Stimulated activated naive CD8-positive, alpha-beta T cell treated with anti-CD3 and anti-CD28 coated beads, Interleukin-15, amount 100 ng/mL, for 72 hours (primary cell): ENCODE results near the gene SPATA31E1.
"Not testable (repeated sequence)": the region's sequence is repeated elsewhere in the genome, so short reads cannot be mapped to it uniquely, and the experiment has no call there.

Experiments used
- ATAC-seq: fragments of 150-1000 bp; cut with Tn5 transposase; 2 replicates; pipeline ENCODE4 v1.10.0; 2021; ENCODE audit warnings: mild to moderate bottlenecking, moderate library complexity
- DNase-seq, 2 donors: peaks; one replicate each; pipeline ENCODE4 v3.0.0; 2021 to 2022
- H3K27ac Mint-ChIP-seq, 2 donors: one replicate each; pipeline ENCODE4 v1.8.0; 2022; ENCODE audit warnings: mild to moderate bottlenecking in 2 of 2, mixed read lengths in 2 of 2, moderate library complexity in 2 of 2
- H3K27me3 Mint-ChIP-seq: one replicate; pipeline ENCODE4 v1.8.0; 2022; ENCODE audit warnings: mixed read lengths
- H3K4me1 Mint-ChIP-seq: one replicate; pipeline ENCODE4 v1.8.0; 2022; ENCODE audit warnings: mild to moderate bottlenecking, mixed read lengths
- H3K4me3 Mint-ChIP-seq, 2 donors: one replicate each; pipeline ENCODE4 v1.8.0; 2022; ENCODE audit warnings: mild to moderate bottlenecking in 2 of 2, mixed read lengths in 2 of 2, moderate library complexity in 1 of 2
- H3K9me3 Mint-ChIP-seq, 2 donors: one replicate each; pipeline ENCODE4 v1.8.0; 2022; ENCODE audit warnings: mixed read lengths in 2 of 2

The SPATA31E1 gene

DNA sequence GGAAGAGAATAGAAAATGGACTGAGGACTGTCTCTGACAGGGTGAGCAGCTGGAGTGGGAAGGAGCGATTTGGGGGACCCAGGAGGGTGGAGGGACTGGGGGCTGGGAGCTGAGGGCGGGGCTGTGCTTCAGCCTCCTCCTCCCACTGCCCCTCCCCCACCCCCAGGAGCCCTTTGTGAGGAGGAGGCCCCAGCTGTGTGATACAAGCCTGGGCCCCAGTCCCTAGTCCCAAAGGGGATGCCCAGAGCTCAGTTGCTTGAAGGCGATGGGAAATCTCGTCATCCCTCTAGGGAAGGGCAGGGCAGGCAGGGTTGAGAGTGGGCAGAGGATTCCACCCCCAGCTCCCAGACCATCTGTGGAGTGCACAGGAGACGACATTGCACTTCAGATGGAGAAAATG, at the start of gene SPATA31E1:
Gene SPATA31E1, plus strand, starts transcription at position 251 of the 400 bp plus-strand sequence. Its CDS starts 15 bp downstream, at position 266.
- no peak within 1 kb of the TSS for H3K4me3 Mint-ChIP-seq
- no peak within 1 kb of the TSS for H3K27ac Mint-ChIP-seq
- ATAC-seq, result no peak
- DNase-seq, result no peak
- no peaks in the 10 kb centered on the region for H3K4me1 Mint-ChIP-seq
- H3K9me3 Mint-ChIP-seq, result no peaks in the 10 kb centered on the region
- peaks cover 3% of the 10 kb centered on the region for H3K27me3 Mint-ChIP-seq

DNA sequence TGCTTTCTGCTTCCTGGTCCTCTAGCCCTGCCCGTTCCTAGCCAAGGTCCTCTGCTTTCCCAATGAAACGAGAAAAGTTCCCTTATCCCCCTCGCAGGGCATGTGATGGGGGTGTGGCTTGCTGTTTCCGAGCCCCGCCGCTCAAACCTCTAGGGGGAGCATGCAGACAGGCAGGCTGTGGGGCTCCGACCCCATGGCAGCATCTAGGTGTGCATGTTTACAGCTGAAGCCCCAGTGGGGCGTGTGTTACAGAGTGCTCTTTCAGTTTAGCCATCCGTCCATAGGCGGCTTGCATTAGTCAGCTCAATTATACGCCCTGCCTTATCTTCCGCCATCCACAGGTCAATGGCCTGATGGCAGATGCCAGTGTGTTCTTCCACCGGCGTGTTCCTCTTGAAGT, 48.3 kb upstream of the SPATA31E1 start:
- no peak overlapping the region for H3K27ac Mint-ChIP-seq
- no peaks in the 10 kb centered on the region for H3K4me1 Mint-ChIP-seq
- peaks cover 19% of the 10 kb centered on the region for H3K27me3 Mint-ChIP-seq
- peak; percentile 35 for ATAC-seq
- no peak overlapping the region for H3K4me3 Mint-ChIP-seq
- no peak for DNase-seq
- H3K9me3 Mint-ChIP-seq, result no peaks in the 10 kb centered on the region

DNA sequence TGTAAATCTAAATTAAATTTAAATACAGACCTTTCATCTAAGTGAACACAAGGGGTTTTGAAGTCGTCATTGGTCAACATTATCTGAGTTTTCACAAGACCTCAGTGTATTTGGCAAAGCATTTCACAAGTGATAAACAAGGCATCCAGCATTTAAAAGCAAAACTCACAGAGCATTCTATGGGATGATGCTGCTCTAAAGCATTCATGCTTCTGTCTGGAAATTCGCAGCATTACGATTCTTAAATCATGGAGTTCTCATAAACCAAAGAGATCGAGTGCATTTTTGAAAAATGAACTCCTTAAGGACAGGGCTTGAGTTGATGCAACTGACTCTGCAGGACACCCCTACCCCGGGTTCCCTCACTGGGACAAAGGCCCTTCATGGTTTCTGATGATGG, 46.1 kb upstream of the SPATA31E1 start:
- Mint-ChIP-seq H3K4me3 (no peak overlapping the region), H3K27ac (no peak overlapping the region)

DNA sequence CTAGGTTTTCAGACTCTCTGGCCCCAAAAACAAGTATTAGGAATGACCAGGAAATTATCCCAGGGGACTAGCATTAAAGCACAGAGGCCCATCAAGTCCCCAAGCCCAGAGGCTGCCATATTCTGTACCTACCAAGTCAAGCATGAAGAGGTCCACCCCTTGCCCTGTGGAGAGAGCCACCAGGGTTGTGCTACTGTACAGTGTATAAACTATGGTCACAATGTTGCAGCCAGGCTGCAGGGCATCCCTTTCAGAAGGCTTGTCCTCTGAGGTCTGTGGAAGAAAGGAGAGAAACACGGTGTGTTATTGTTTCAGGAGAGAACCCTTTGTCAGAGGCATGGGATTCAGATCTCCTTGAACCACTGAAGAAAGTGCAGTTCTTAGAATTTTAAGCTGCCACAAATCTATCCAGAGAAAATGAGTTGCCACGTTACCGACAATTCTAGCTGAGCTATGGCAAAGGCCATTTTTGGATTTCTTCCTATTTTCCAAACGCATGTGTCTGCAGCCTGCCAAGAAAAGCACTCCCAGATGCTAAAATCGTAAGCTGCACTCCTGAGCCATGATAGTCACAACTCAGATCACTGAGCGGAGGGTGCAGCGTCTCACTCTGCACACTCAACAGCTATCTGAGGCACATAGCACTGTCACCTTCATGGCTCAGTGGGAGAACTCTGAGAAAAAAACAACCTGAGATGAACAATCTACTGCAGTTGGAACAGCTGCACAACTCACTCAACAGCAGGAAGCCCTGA, 45.5 kb upstream of the SPATA31E1 start:
- no peak for ATAC-seq
- H3K9me3 Mint-ChIP-seq, result no peaks in the 10 kb centered on the region
- no peak overlapping the region for H3K4me3 Mint-ChIP-seq
- H3K27ac Mint-ChIP-seq, result no peak overlapping the region
- peaks cover 18% of the 10 kb centered on the region for H3K27me3 Mint-ChIP-seq
- no peak for DNase-seq
- H3K4me1 Mint-ChIP-seq, result no peaks in the 10 kb centered on the region

More for the DNA sequence above, 46.1 kb upstream of the SPATA31E1 start:
- no peaks in the 10 kb centered on the region for H3K9me3 Mint-ChIP-seq
- ATAC-seq (no peak), DNase-seq (no peak)
- peaks cover 18% of the 10 kb centered on the region for H3K27me3 Mint-ChIP-seq
- H3K4me1 Mint-ChIP-seq, result no peaks in the 10 kb centered on the region

DNA sequence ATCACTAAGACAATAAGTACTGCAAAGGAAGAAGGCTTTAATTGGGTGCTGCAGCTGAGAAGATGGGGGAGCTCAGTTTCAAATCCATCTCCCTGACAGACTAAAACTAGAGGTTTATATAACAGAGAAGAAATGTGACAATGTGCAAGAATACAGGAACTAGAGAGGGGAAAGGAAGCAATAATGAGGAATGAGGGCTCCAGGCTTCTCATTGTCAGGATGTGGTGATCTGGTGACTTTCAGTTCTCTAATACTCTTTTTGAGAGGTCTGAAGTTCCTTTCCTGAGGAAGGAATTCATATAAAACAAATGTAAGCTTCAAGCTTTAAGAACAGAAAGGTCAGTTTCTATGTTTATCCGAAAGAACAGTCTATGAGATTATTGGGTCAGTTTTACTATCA, 42.5 kb upstream of the SPATA31E1 start:
- ATAC-seq, result no peak
- Mint-ChIP-seq H3K4me3 (no peak overlapping the region), H3K9me3 (no peaks in the 10 kb centered on the region), H3K27ac (no peak overlapping the region), H3K27me3 (peaks cover 5% of the 10 kb centered on the region), H3K4me1 (no peaks in the 10 kb centered on the region)
- no peak for DNase-seq

DNA sequence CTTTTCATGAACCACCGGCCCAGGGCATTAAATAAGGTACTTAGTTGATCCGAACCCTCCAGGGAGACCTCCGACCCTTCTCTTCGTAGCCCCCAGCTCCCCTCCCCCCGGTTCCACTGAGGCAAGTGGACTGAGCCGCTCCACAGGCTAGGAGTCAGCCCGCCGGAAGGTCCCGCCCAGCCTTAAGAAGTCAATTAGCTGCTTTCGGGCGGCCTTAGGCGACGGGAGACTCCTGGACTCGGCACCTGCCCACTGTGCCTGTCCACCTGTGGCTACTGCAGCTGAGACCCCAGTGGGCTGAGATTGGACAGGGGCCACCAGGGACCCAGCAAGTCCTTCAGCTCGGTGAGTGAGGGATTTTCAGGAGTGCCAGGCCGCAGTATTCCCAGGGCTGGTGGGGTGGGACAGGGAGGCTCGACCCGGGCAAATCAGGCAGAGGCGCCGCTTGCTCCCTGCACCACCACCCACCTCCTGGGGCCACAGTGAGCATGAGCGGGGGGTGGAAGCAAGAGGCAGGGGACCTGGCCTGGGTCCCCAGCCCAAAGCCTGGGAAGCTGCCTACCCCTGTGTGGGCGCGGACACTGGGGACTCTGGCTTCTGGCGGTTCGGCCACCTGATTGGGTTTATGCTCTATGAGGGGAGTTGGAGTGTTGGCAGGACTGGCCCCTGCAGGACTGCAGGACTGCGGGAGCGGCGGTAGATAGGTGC, 39.6 kb upstream of the SPATA31E1 start:
- ATAC-seq, result no peak
- no peak for DNase-seq
- no peaks in the 10 kb centered on the region for H3K4me1 Mint-ChIP-seq
- no peaks in the 10 kb centered on the region for H3K9me3 Mint-ChIP-seq
- no peaks in the 10 kb centered on the region for H3K27me3 Mint-ChIP-seq
- no peak overlapping the region for H3K27ac Mint-ChIP-seq
- no peak overlapping the region for H3K4me3 Mint-ChIP-seq

DNA sequence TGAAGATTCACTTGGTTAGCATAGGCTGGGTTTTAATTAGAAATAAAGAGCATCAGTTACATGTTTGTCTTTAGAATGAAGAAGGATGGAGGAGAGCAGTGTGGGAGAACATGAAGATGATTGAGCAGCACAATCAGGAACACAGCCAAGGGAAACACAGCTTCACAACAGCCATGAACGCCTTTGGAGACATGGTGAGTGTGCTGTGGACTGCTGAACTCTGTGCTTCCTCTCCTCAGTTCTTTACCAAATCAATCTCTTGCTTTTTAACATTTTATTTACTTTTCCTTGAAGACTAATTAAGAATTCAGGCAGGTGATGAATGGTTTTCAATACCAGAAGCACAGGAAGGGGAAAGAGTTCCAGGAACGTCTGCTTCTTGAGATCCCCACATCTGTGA, 38.2 kb upstream of the SPATA31E1 start:
- H3K4me3 Mint-ChIP-seq, result no peak overlapping the region
- H3K27ac Mint-ChIP-seq, result no peak overlapping the region
- DNase-seq (no peak), ATAC-seq (no peak)
- H3K9me3 Mint-ChIP-seq, result no peaks in the 10 kb centered on the region
- H3K27me3 Mint-ChIP-seq, result no peaks in the 10 kb centered on the region
- no peaks in the 10 kb centered on the region for H3K4me1 Mint-ChIP-seq

DNA sequence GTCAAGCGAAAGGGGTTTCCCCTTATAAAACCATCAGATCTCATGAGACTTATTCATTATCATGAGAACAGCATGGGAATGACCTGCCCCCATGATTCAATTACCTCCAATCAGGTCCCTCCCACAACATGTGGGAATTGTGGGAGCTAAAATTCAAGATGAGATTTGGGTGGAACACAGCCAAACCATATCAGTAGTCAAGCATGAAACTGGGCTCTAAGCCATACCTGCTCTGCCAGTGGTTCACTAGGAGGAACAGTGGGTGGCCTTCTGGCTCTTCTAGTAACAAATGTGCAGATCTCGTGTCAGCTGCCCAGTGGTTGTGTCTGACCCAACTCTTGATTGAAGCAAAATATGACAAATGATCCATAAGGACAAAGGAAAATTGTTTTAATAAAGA, 34.9 kb upstream of the SPATA31E1 start:
- not testable (repeated sequence) for DNase-seq, H3K4me3 Mint-ChIP-seq, H3K9me3 Mint-ChIP-seq, H3K27me3 Mint-ChIP-seq, H3K27ac Mint-ChIP-seq, H3K4me1 Mint-ChIP-seq, ATAC-seq

DNA sequence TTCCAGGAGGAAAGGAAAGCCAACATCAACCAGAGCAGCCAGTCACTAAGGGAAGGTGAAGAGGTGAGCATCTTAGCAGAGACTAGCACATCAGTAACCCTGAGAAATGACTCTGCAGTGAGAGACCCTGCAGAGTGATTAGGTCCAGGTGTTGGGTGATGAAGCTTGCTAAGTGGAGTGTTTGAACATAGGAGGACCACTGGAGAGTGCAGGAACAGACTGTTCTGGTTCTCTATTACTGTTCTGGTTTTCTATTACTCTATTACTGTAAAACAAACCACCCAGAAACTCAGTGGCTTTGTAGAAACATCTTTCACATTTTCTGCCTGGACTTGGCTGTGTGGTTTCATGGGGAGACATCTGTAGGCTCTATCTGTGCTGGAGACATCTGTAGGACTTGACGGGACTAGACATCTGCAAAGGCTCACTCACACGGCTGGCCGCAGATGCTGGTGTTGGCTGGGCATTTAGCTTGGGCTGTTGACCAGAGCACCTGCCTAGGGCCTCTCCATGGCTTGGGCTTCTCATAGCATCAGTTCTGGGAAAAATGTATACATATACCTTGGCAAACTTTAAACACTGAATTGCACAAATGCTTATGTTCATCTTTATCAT, 33.4 kb upstream of the SPATA31E1 start:
- DNase-seq (no peak), ATAC-seq (no peak)
- Mint-ChIP-seq H3K9me3 (no peaks in the 10 kb centered on the region), H3K4me1 (no peaks in the 10 kb centered on the region), H3K4me3 (no peak overlapping the region), H3K27ac (no peak overlapping the region), H3K27me3 (peaks cover 16% of the 10 kb centered on the region)

DNA sequence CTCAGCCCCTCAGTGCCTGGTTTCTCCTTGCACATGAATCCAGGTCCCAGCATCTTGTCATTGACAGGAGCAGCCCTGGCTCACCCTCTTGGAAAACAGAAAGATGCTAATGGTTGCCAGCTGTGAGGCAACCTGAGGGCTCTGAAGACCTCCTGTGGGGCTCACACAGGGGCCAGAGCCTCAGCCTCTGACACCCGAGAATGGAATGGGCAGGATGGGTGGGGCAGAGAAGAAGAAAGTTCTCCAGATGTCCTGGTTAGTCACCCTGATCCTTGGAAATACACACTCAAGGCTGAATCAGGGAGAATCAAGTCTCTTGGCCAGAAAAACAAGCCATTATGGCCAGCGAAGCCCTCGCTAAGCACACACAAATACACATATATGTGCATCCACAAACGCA, 32.3 kb upstream of the SPATA31E1 start:
- no peaks in the 10 kb centered on the region for H3K4me1 Mint-ChIP-seq
- H3K4me3 Mint-ChIP-seq, result no peak overlapping the region
- H3K27me3 Mint-ChIP-seq, result peaks cover 19% of the 10 kb centered on the region
- H3K27ac Mint-ChIP-seq, result no peak overlapping the region
- DNase-seq (no peak), ATAC-seq (no peak)
- H3K9me3 Mint-ChIP-seq, result no peaks in the 10 kb centered on the region

DNA sequence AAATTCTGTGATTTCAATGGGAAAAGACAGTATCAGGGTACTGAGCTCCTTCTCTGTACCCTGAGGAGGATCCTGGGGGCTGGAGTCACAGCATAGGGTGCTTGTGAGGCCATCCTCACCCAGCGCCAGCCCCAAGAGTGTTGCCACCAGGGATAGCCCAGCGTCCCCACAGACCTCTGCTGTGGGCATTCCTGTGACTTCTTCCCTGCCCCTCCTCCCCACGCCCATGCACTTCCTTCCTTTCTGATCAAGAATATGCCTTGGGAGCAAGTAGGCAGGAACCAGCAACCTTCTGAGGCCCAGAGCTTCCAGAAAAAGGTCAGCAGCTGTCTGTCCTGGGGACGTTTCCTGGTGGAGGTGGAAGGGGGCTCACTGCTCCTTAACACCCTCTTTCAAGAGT, 31.5 kb upstream of the SPATA31E1 start:
- not testable (repeated sequence) for H3K9me3 Mint-ChIP-seq, H3K4me1 Mint-ChIP-seq, DNase-seq, H3K27ac Mint-ChIP-seq, H3K4me3 Mint-ChIP-seq, ATAC-seq
- H3K27me3 Mint-ChIP-seq, result peaks cover 27% of the 10 kb centered on the region

DNA sequence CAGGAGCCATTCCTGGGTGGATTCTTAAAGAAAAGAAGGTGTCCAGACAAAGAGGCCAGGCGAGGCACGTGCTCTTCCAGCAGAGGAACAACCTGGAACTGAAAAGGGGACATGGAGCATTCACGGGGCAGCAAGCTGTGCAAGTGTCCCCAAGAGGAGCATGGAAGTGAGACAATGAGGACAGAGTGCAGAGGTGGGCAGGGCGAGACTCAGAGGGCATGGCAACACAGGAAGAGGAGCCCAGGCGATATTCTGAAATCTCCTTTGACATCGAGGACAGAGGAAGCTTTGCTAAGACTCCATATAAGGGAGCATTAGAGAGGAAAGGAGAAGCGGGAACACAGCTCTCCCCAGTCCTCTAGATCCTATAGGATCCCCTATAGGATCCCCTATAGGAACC, 29.4 kb upstream of the SPATA31E1 start:
- ATAC-seq, result no peak
- peaks cover 29% of the 10 kb centered on the region for H3K27me3 Mint-ChIP-seq
- no peaks in the 10 kb centered on the region for H3K9me3 Mint-ChIP-seq
- H3K27ac Mint-ChIP-seq, result no peak overlapping the region
- H3K4me3 Mint-ChIP-seq, result no peak overlapping the region
- DNase-seq, result no peak
- no peaks in the 10 kb centered on the region for H3K4me1 Mint-ChIP-seq

DNA sequence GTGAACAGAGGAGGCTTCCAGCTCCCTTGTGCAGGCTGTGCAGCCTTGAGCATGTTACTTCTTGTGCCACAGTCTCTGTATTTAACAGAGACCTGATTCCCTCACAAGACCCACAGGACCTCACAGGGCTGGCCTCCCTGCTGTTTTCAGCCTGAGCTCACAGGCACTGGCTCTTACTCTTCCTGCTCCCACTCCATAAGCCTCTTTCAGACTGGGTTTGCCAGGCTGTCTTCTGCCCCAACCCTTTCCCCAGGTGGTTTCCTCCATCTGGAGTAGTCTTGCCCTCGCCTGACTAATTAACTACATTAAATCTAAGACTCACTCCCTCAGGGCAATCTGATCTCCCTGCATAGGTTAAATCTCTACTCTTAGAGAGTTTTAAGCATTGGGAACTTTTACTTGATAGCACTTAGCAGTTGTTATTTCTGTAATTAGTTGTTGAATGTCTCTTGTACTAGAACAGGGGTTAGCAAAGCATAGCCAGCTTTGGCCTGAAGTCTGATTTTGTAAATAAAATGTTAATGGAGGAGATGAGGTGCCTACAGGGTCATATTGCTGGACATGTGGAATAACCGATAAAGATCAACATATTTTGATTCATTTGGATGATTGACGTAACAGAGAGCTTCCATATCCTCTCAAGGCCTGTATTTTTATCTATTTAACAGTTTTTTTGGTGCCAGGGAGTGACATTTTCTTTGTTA, 28.6 kb upstream of the SPATA31E1 start:
- Mint-ChIP-seq H3K27me3 (peaks cover 29% of the 10 kb centered on the region), H3K27ac (peak overlapping the region in 1 of 2 donors; percentile 41), H3K9me3 (peaks cover under 1 to 4% of the 10 kb centered on the region in 2 donors), H3K4me1 (no peaks in the 10 kb centered on the region), H3K4me3 (no peak overlapping the region)
- DNase-seq, result no peak
- no peak for ATAC-seq

DNA sequence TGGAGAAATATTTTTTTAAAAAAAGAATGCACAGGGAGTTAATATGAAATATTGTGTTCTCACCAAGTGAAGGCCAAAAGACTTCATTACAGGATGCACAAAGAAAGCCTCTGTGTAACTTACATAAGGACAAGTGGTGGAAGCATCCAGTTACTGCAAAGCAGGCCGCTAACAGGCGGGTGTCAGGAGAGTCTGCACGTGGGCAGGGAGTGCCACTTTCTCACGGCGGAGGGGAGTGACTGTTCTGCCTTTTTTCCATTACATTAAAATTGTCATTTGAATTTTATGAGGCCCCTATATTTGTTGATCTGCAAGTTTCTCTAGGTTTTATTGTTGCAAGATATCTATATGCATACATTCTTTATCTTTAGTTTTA, 28.1 kb upstream of the SPATA31E1 start:
- H3K4me3 Mint-ChIP-seq, result no peak overlapping the region
- ATAC-seq (no peak), DNase-seq (no peak)
- H3K4me1 Mint-ChIP-seq, result no peaks in the 10 kb centered on the region
- H3K27me3 Mint-ChIP-seq, result peaks cover 29% of the 10 kb centered on the region
- H3K27ac Mint-ChIP-seq, result no peak overlapping the region
- H3K9me3 Mint-ChIP-seq, result peaks cover 5 to 10% of the 10 kb centered on the region in 2 donors

DNA sequence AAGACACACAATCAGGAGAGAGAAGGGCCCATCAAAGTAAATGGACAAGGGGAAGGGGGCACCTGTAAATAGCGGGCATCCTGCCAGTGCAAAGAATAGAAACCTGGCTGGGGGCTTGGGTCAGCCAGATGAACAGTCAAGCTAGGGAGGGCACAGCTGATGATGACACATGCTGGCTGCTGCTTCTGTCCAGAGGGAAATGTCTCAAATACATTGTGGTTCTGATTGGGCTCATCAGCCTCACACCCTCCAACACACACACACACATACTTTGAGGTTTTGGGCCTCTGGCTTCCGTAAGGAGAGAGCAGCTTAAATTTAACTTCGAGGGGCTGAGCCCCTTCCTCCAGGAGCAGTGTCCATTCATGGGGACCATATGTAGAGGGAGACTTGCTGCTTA, 27.6 kb upstream of the SPATA31E1 start:
- H3K4me1 Mint-ChIP-seq, result no peaks in the 10 kb centered on the region
- DNase-seq, result no peak
- ATAC-seq, result no peak
- peaks cover 5 to 15% of the 10 kb centered on the region in 2 donors for H3K9me3 Mint-ChIP-seq
- H3K4me3 Mint-ChIP-seq, result no peak overlapping the region
- no peak overlapping the region for H3K27ac Mint-ChIP-seq
- H3K27me3 Mint-ChIP-seq, result peaks cover 29% of the 10 kb centered on the region
